HG03175 (cell line): Measurements from ENCODE around the gene ZBTB17.
"Not testable (repeated sequence)": the region's sequence is repeated elsewhere in the genome, so short reads cannot be mapped to it uniquely, and the experiment has no call there.

Experiments
- ATAC-seq: cut with Tn5 transposase; IDR thresholded peaks from one replicate; pipeline ENCODE4 v1.9.1; 2021; ENCODE audit warnings: mild to moderate bottlenecking, moderate library complexity; ENCODE audit not compliant: unreplicated experiment

The ZBTB17 gene

DNA sequence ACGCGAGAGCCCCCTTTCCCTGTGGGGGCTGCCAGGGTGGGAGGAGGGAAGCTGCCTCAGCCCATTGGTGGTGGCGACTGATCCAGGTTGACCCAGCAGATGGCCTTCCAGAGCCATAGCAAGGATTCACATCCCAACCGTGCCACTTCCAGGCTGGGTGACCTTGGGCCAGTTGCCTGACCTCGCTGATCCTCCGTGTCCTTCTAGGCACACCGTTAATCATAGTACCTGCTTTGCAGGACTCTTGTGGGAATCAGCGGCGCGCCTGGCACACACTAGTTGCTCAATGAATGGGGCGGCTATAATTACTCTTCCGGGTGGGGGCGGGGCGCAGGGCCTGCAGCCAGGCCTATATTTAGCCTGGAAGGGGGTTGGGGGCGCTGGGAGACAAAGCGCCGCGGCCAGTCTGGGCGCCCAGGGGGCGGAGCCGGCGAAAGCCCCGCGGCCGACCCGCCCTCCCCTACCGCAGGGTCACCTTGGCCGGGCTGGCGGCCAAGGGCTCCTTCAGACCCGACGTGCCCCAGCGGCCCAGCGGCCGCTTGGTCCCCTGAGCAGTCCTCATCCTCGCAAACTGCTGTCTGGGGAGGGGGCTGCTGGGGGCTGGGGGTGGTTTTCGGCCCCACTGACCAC, 36.8 kb upstream of the ZBTB17 start:
- no peak for ATAC-seq

DNA sequence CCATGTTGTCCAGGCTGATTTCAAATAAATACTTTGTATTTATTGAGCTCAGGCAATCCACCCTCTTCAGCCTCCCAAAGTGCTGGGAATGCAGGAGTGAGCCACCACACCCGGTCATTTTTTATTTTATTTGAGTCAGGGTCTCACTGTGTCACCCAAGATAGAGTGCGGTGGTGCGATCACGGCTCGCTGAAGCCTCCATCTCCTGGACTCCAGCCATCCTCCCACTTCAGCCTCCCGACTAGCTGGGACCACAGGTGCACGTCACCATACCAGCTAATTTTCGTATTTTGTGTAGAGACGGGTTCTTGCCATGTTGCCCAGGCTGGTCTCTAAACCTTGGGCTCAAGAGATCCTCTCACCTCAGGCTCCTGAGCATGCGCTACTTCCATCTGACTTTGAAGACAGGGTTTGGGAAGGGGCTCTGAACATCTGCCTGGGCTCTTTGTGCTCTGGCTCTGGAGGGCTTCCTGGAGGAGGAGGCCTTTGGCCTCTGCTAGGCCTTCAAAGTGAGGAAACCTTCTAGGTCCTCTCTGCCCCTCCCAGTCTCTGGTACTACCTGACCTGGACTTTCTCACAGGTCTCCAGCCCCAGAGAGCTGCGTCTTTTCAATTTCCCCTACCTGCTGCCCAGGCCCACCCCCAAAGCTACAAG, 36.2 kb upstream of the ZBTB17 start:
- ATAC-seq = no peak

DNA sequence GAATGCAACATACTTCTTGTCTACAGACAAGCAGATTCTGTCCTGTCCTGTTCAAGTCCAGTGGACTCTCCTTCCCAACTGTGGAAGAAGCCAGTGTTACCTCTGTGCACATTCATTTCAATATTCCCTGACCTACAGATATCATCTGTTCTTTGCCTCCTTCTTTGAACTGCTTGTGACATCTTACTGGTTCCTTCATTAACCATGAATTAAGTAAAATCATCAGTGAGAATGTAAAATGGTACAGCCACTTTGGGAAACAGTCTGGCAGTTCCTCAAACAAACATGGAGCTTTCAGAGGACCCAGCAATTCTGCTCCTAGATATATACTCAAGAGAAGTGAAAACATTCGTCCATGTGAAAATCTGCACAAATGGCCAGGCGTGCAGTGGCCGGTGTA, 34.9 kb upstream of the ZBTB17 start:
- ATAC-seq = no peak

DNA sequence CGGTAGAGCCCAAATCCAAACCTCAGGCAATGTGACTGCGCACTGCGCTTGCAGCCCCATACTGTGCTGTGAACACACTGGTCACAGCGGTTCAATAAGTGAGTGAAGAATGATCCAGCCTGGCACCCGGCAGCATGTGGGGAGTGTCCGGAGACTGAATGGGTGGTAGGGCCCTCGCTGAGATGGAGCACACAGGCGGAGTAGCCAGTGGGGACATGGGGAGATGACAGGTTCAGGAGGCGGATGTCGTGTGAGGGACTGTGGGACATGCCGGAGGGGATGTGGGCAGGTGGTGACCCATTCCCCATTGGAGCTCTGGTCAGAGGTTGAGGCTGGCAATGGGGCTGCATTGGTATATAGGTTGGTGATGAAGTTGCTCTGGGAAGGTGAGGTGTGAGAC, 33.8 kb upstream of the ZBTB17 start:
- no peak for ATAC-seq

DNA sequence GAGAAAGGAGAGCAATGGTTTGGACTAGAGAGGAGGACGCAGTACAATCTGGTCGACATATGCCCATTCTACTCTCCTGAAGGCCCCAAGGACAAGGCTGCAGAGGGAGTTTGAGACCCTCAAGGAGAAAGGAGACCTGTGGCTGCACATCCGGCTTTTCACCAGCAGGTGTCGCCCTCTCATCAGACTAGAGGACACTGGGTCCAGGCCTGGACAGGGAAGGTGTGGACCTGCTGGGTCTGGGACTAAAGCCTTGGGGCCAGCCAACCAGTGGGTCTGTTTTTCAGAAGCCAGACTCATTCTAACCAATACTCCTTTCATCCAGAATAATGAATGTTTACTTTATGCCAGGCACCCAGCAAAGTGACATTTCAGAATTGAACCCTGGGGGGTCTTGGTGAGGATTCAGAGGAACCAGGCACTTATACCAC, 33.1 kb upstream of the ZBTB17 start:
- no peak for ATAC-seq

DNA sequence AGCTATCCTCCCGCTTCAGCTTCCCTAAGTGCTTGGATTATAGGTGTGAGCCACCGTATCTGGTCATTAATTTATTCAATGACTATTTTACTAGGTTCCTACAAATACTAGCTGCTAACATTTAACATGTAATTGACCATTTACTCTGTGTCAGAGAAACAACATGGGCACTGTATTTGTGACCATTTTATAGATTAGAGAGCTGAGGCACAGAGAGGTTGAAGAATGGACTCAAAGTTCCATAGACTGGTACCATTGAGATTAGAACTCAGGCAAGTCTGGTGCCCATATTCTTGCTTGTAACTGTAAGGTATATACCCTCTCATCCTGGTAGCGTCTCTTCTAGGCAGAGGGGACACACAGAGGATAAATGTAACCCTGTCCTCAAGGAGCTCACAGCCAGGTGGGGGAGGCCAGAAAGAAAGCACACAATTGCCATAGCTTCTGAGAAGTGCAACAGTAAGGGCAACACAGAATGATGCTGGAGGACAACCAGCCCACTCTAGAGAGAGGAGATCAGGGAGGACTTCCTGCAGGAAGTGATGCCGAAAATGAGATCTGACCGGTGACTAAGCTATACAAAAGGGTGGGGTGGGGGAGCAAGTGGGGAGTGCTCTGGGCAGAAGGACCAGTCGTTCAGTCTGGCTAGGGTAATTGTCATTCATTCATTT, 31.9 kb upstream of the ZBTB17 start:
- no peak for ATAC-seq

DNA sequence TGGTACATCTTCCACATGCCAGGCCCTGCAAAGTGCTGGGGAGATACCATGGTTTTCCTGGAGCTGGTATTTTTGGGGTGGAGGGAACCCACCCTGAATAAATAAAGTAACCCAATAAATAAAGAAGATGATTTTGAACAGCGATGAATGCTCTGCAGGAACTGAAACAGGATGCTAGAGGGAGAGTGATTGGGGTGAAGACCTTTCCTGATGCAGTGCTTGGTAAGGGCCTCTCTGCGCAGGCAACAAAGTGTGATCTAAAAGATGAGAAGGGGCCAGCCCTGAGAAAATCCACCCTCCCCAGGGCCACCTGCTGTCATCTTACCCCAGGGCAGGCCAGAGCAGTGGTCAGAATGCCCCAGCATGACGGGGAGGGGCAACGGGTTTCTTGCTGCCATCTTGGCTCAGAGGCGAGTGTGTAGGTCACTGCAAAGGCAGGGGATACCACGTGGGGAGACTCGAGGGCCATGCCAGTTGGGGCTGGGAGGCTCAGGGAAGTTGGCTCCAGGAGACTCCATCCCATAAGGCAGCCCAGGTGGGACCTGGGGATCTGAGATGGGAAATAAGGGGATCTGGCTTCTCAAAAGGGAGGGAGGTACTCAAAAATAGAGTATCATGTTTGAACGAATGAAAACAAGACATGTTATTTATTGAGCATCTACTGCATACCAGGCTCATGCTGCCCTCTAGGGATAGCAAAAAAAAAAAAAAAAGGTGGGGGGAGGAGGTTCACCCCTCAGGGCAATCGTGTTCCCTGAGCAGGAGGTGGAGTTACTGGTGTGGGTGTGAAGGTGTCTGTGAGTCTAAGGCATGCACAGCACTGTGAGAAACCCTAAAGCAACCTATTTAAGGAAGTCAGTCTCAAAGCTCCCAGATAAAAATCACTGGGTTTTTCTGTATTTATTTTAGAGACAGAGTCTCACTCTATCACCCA, 30.9 kb upstream of the ZBTB17 start:
- ATAC-seq = no peak

DNA sequence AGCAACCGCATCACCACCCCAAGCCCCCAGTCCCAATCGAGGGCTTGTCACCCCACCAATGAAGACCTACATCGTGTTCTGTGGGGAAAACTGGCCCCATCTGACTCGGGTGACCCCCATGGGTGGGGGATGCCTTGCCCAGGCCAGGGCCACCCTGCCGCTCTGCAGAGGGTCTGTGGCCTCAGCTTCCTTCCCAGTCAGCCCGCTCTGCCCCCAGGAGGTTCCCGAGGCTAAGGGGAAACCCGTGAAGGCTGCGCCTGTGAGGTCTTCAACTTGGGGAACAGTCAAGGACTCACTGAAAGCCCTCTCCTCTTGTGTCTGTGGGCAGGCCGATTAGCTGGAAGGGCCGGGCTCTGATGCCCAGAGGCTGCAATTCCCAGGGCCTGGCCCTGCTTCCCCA, 30.1 kb upstream of the ZBTB17 start:
- no peak for ATAC-seq

DNA sequence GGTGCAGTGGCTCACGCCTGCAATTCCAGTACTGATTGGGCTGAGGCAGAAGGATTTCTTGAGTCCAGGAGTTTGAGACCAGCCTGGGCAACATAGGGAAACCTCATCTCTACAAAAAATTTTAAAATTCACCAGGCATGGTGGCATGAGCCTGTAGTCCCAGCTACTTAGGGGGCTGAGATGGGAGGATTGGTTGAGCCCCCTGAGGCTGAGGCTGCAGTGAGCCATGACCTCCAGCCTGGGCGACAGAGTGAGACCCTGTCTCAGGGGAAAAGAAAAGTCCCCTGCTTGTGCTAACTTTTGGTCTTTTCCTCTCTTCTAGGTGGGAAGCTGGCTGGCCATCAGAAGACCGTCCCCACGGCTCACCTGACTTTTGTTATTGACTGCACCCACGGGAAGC, 29.7 kb upstream of the ZBTB17 start:
- no peak for ATAC-seq

DNA sequence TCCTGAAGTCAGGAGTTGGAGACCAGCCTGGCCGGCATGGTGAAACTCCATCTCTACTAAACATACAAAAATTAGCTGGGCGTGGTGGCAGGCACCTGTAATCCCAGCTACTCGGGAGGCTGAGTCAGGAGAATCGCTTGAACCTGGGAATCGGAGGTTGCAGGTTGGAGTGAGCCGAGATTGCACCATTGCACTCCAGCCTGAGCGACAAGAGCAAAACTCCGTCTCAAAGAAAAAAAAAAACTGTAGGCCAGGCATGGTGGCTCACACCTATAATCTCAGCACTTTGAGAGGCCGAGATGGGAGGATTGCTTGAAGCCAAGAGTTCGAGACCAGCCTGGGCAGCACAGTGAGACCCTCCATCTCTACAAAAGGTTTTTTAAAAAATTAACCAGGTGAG, 25.4 kb upstream of the ZBTB17 start:
- not testable (repeated sequence) for ATAC-seq

DNA sequence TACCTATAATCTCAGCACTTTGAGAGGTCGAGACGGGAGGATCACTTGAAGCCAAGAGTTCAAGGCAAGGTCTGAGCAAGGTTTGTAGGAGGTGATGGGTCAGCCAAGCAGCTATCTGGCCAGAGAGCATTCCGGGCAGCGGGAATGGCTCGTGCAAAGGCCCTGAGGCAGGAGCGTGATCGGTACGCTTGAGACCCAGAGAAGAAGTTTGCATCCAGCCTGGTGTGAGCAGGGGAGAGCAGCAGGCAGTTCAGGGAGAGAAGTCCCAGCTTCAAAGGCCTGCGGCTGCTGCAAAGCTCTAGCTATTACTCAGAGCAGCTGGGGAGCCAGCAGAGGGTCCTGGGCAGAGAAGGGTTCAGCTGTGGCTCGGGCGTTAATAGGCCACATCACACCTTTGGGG, 23.0 kb upstream of the ZBTB17 start:
- no peak for ATAC-seq

DNA sequence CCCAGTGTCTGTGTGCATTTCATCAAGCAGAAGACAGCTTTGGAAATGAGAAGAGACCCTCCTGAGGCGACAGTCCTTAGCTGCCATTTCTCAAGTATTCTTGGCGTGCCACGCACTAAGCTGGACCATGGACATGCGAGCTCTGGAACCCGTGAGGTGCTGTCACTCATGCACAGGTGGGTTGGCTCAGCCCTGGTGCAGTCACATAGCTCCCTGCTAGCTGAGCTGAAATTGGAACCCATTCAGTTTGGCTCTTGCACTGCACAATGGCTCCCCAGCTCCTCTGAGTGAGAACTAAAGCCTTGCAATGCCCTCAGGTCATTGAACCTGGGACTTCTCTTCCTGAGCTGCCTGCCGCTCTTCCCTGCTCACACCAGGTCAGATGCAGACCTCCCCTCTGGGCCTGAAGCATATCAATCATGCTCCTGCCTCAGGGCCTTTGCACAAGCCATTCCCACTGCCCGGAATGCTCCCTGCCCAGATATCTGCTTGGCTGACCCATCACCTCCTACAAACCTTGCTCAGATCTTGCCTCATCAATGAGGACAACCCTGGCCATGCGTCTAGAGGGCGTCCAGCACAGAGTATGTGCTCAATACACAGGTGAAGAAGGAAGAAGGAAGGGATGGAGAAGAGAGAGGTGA, 21.9 kb upstream of the ZBTB17 start:
- ATAC-seq = no peak

DNA sequence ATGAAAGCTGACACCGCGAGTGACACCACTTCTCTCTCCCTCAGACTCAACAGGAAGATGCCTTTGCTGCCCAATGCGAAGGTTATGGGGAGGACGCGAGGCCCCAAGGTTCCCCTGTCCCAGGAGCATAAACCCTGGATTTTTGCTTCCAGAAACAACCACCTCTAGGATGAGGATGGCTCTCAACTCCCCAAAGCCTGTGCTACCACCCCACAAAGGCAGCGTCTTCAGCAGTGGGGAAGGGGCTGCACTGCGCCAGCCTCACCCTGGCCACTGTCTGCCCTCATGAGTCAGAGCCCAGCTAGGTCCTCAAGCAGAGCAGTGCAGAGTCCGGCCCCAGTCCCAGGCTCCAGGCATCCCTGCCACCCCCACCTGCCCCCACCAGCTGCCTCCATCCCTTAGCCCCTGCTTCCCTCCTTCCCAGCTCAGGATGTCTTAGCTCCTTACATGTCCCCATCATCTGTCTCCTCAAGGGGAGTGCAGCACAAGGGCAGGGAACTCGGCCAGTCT, 21.2 kb upstream of the ZBTB17 start:
- no peak for ATAC-seq

DNA sequence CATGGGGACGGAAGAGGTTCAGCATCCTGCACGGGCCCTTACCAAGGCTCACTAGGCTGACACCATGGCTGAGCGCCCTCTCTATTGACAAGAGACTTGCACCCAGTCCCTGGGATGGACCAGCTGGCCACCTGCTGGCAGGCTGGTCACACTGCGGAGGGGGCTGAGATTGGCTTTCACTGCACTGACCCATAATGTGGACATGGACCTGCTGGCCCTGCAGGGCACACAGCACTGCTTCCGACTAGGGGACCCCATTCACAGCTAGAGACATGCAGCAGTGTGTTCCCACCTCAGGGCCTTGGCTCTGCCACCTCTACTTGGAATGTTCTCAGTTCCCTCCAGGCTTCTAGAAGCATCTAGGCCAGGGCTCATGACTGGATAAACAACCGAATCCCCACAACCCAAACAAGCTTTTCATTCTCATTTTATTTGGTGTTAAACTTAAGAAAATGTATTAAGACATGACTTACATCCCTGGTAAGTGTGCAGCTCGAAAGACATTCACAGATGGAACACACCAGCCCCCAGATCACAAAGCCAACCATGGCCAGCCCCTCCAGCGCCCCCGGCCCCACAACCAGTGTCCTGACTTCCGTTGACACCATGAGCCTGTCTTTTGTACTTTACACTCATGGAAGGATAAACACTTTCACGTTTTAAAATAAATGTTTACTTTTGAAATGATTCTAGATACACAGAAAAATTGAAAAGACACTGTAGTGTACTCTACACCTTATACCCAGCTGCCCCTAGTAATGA, 18.9 kb upstream of the ZBTB17 start:
- ATAC-seq = no peak

DNA sequence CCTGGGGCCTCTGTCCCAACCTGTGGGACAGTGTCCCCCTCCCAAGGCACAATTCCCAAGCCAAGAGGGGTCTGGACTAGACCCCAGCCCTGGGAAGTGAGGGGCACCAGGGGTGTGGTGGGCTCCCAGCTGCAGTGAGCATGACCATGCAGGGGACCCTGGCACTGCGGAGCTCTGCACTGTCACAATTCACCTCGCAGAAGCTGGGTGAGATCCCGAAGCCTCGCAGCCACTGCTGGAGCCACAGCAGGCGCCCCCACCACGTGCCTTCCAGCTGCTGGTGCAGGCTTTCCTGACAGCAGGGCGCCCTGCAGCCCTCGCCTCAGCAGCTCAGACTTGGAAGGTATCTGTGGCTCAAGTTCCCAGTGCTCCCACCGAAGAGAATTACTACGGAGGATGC, 18.2 kb upstream of the ZBTB17 start:
- no peak for ATAC-seq

DNA sequence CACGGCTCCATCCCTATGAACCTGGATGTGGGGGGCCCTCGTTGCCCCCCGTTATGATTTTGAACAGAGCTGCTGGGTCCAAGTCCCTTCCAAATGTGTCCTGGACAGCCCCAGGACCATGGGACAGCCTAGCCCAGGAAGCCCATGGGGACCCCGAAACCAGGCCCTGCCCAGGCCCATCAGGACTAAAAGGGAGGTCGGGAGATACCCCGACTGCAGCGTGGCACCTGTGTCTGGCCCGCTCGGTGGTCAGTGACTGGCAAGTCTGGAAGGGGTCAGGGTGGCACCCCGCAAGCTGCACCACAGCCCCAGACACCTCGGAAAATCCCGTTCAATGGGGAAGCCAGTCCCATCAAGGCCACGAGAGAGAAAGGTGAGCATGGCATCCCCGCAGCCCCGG, 17.8 kb upstream of the ZBTB17 start:
- ATAC-seq = no peak

DNA sequence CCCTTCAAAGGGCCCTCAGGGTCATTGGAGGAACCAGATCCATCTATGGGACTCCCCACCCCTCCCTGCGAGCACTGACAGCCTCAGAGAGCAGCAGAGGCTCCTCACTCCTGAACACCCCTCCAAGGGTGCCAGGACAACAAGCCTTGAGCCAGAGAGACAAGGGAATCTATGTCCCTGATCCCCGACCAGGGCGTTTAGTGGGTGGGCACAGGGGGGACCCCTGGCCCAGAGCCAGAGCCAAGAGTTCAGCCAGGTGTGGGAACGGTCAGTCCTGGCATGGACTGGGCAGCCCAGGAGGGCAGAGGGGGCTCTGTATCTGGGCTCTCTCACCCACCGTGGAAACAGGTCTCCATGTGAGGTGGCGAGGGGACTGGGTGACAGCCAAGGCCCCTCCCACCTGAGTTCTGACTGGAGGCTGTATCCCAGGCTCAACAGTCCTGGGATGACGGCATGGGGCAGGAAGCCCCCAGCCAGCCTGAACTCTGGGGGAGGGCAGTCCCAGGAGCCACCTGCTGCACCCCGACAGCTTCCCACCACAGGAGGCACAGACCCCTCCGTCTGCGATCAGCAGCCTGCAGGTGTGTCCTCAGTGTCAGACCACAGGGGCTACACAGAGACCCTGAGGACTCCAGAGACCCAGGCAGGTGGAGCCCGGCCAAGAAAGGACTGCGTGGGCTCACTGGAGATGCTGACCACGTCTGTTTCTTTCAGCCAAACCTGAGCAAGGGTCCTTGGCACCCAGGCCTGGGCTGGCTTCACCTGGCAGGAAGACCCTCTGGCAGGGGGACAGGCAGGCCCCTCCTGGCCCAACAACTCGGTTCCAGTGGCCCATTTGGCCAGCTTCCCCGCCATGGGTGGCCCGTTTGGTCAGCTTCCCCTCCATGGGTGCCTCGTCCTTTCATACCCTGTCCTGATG, 16.9 kb upstream of the ZBTB17 start:
- no peak for ATAC-seq

DNA sequence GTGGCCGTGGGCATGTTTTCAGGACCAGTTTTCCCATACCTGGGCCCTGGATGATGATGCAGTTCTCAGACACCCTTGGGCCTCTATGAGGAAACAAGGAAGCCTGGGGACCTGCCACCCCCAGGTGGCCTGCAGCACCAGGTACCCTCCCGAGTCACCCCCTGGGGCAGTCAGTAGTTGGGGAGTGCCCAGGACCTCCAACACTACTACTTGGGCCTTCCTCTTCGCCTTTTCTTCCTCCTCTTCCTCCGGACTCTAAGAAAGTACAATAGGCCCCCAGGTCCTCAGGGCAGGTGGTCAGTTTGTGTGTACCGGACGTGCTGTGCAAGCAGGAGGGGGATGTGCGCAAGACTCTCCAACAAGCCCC, 16.3 kb upstream of the ZBTB17 start:
- no peak for ATAC-seq
